Hepatic stellate cell (primary cell): Measurements from ENCODE around the gene IL1RL2.

ENCODE experiments used
- DNase-seq: peaks from one replicate; pipeline ENCODE4 v3.0.0; 2011; ENCODE audit warnings: low spot score

Gene IL1RL2

DNA sequence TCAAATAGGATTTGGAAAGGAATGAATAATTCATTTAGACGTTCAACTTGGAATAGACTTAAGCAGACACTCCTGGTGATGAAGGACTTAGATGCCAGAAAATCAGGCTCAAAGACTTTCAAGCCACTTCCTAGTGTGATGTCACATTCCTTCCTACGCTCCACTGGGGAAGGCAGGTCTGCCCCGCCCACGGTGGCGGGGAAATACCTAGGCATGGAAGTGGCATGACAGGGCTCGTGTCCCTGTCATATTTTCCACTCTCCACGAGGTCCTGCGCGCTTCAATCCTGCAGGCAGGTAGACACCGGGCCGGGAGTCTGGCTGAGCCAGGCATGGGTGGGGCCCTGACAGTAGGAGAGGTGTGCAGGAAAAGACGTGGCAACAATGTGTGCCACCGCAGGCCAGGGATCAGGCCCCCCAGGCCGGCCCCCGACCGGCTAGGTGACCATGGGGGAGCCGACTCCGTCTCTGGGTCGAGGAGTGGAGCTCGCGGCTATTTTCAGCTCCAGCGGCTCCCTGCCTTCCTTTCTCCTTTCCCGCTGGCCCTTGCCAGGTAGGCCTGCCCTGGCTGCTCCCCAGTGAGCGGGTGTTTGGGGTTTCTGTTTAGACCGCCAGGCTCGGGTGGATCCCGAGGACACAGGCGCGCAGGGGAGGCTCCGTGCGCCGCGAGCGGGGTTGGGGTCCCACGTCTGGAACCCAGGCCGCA, at the start of gene IL1RL2:
Gene IL1RL2 (plus strand): TSS at position 233 of the 705 bp plus-strand sequence. CDS start 845 bp downstream, outside the sequence.
- no peak for DNase-seq

DNA sequence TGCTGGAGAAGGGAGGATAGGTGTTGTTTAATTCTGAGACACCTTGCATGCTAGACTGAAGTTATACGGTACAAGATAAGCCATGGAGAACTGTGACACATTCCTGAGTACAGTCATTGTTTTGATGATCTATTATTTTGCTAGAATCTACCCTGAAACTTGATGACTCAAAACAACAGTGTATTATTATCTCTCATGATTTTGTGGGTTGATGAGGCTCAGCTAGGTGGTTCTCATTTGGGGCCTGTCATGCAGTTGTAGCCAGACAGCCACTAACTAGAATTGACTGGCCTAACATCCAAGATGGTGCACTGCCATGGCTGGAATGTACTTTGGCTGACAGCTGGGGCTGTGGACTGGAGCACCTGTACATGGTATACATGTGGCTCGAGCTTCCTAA, 49.7 kb upstream of the IL1RL2 start:
- DNase-seq: no peak

DNA sequence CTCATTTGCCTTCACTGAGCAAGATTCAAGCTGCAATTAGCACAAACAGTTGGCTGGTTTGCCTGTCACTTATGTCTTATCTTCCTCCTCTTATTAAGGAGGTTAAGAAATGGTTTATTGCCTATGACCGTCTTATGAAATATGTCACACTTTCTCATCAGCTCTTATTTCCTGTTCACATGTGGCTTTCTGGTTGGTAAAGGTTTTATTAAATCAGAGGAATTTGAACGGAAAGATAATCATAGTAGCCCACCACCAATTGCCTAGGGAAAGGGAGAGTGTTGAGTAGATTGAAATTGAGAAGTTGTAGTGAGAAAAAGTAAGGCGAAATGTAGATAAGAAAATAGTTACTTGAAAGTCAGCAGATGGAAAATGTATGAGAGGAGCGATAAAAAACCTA, 48.5 kb upstream of the IL1RL2 start:
- no peak for DNase-seq

DNA sequence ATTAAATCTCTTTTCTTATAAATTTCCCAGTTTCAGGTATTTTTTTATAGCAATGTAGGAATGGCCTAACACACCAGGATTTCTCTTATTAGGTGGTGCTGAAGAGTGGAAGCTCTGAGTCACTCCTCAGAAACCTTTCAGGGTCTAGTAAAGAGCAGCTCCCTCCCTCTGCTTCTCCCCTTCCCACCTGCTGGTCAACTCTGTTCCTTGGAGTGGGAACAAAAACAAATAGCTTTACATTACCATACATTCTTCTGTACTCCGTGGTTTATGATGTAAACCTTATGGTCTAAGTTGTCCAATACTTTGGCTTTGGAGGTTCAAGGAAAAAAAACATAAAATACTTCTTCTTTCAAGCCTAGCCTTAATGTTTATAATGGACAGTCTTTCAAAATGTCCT, 47.0 kb upstream of the IL1RL2 start:
- no peak for DNase-seq

DNA sequence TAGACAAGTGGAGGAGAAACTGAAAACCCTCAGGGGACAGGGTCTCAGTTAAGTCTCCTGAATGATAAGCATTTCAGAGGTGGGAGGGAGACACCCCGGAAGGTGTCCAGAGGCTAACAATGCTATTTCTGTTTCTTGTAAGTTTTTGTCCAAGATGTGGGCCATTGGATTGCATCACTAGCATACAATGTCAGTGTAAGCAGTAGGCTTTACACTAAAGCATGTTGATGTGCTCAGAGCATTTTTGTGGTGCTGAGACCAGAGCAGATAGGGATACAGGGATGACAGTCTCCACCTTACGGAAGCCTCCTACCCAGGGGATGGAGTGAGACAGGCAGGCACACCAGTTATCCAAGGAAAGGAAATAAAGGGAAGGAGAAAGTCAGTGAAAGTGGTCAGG, 46.4 kb upstream of the IL1RL2 start:
- no peak for DNase-seq

DNA sequence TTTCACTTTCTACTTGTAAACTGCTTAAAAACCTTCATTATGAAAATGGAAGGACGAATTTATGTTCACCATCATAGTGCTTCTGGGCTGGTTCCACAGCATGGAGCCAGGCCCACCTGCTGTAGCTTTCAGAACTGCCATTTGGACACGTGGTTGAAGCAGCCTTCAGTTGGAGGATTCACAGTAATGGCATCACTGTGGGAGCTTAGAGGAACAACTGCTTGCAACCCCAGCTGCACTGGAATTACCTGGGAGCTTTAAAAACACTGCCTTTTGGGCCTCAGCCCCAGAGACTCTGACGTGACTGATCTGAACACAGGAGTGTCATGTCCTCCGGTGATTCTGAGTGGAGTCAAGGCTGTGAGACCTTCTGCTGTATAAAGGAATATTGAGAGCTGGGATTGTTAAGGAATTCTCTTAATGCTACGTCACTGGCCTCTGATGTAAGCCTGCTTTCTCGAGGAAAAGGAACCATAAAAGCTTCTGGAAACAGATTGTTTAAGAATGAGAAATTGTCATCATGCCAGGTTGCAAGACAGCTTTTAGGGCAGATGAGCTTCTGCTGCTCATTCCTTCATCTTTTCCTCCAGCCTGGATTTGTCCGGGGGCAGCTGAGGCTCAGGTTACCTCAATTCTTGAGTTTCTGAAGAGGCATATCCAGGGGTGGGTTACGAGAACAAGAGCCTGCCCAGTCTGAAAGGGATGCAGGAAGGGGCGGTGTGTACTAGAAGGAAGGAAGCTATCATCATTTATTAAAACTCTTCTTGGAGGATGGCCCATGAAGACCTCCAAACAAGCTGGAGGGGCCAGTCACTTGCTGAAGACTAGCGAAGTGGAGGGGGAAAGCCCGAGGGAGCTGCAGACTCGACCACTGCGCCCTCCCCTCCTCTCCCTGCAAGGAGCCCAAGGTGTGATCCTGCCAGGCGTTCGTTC, 45.5 kb upstream of the IL1RL2 start:
- peak; percentile 50 for DNase-seq

DNA sequence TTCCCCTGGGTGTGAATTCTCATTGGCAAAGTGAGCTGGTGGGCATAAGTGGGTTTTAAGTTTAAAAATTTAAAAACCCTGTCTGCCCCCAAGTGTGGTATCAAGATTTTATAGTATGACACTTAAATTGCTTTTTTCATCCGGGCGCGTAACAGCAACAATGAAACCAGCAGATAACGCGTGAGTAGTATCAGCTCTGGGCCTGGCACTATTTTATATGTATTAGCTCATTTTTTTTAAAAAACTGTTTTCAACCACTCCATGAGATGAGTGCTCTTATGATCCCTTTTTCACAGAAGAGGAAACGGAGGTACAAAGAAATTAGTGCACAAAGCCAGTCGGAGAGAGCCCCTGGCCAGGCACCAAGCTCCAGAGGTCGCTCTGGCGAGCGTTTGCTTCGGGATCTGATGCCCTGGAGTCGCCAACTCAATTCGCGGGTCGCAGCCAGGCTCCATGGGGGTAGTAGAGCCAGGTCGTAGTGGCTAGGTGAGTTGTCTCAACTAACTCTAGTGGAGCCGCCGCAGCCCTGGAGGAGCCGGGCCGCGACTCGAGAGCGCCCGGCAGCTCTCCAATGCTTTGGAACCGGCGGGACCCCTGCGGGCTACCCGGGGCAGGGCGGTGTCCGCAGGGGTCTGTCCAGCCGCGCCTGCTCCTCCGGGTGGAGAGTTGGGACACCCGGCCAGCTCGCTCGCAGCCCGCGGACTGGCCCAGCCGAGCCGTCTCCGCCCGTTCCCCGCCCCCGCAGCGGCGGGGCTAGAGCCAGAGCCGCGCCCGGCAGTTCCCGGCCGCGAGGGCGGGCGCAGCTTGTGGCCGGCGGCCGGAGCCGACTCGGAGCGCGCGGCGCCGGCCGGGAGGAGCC, 44.6 kb upstream of the IL1RL2 start, which contains the start of gene IL1R1:
Gene IL1R1 (plus strand): TSS at position 777 of the 859 bp plus-strand sequence. CDS start 14,979 bp downstream, outside the sequence.
- DNase-seq: peak; percentile 77

DNA sequence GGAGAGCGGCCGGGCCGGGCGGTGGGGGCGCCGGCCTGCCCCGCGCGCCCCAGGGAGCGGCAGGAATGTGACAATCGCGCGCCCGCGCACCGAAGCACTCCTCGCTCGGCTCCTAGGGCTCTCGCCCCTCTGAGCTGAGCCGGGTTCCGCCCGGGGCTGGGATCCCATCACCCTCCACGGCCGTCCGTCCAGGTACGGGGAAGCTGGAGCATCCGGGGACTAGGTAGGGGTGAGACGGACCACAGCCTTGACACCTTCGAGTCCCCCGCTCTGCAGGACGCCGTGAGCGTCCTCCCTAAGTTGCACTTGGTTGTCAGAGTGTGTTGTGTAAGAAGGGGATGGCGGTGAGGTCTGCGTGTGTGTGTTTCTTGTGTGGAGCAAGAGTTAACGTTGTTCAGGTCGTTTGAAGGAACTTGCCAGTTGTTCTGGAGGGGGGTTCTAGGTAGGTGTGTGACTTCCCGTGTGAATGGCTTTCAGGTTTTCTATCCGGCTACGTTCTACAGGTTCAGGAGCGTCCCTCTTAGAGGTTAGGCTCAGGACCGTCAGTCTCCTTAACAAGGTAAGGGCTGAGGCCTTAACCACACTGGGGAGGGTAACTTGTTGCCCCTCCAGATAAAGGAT, 43.9 kb upstream of the IL1RL2 start:
- DNase-seq: no peak

DNA sequence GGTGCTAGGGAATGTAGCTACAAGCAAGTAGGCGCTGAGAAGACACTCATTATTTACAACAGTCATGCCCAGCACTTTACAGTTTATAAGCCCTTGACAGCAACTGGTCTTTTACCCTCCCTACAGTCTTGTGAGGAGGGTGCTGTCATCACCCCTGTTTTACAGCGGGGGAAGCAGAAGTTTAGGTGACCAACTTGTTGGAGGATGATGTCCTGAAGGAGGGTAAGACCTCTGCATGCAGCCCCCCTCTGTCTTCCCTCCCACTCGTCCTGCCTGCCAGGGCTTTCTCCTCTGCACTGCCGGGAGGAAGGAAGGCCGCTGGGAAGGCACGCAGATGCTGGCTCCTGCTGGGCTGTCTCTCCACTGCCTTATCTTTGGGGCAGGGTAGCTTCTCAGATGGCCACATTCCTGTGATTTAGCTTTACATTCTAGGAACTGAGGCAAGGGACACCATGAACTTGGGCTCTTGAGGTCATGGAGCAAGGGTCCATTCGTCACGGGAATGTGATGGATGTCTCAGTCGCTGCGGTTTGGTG, 43.3 kb upstream of the IL1RL2 start:
- peak; percentile 27 for DNase-seq

DNA sequence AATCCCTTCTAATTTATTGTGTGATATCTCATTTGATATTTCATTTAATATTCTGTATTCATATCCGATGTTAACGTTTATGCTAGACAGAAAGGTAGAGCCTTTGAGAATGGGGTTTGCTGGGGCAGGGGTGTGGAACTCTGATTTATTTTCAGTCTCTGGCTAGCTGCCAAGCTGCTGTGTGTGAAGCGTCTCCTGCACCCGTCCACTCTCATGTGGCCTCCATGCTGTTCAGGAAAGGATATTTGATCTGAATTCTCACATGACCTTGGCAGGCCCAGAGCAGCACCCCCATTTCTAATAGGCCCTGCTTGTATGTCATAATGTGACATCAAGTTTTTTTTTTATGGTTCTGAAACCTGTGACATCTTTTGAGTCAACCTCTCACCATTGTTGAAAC, 42.7 kb upstream of the IL1RL2 start:
- DNase-seq: no peak

DNA sequence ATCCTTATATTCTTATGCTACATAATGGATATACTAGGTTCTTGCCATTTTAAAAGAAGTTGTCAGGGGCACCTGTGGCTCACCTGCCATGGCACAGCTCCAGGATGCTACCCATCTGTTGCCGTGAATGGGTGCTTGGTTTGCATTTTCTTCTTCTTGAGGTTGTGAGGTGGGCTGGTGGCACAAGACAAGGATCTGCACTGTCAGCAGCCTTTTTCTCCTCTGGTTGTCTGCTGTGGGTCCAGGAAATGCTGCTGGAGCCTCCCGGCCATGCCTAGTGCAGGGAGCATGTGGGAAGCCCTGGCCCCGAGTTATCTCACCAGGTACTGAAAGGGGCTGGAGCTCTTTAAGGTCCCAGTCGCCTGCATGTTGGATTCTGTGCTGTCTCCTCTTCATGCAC, 41.7 kb upstream of the IL1RL2 start:
- DNase-seq: no peak

DNA sequence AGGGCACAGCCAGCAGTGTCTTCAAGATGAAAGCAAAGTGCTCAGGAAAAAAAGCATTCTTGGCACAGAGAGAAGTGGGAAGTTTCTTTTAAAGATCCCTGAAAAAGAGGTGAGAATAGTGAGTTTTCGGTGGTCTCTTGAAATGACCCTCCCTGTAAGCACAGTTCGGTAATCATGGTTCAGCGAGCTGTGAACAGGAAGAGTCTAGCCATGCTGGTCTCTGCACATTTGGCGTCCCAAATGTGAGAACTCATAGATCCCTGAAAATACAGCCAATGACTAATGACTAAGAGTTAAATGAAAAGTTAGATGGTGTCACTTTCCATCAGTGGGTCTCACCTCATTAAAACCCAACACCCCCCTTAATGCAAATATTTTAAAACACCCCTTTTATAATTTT, 40.9 kb upstream of the IL1RL2 start:
- DNase-seq: no peak

DNA sequence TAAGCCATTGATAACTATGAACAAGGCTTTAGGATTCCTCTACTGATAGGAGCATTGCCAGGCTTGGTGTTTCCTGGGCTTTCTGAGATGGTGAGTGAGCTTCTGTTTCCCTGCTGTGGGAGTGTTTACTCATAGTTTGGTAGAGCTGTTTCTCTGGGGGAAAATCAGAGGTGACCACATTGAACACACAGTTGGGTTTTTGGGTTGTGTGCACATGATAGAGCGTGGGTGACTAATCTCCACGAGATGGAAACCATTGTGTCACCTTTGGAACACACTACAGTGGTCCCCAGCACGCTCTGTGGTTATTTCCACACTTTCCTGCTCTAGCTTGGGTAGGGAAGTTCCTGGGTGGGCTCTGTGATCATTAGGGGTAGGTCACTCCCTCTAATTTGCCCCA, 38.9 kb upstream of the IL1RL2 start:
- no peak for DNase-seq

DNA sequence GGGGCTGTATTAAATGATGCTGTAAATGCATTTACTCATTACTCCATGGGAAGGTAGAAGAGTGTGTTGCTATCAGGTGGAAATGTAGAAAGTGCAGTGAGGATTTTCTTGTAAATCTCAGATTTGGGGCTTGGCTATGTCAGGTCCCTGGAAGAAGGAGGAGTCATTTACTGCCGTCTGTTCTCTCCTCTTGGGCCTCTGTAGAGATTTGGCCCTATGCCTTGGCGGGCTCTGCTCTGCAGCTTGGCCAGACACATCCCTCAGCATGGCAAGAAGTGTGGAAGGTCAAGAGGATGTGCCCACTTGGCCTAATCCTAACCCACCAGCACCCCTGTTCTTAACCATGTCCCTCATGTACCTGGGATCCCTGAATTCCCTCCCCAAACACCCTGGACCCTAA, 37.6 kb upstream of the IL1RL2 start:
- DNase-seq: no peak

DNA sequence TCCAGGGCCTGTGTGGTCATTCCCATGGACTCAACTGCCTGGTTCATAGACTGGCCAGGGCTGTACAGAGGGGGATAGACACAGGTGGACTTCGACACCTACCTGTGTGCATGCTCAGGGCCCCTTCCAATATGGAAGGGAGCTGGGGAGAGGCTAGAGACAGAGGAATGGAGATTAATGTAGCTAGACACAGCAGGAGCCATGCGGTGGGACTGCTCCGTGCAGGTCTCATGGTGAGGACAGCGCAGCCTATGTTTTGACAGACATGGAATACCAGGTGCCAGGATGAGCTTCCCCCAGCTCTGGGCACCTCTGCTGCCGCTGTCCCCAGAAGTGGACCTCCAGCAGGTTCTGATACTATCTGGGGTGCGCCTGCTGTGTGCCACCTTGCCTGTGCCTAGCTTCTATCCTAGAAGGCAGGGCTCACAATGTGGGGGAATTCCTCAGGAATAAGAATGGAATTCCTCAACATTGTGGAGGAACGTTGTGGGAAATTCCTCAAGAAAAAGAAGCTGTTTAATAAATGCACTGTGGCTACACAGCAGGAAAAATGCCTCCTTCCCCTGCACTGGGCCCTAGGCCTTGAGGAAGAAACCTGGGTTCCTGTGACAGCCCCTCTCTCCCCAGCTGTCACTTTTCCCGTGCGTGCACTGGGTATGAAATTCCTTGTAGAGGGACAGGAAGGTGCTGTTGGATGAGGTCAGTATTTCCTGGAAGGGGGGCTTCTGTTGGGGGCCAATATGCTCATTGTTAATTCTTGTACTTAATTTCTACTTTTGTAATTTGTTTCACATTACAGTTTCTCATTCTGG, 37.0 kb upstream of the IL1RL2 start:
- DNase-seq: no peak

DNA sequence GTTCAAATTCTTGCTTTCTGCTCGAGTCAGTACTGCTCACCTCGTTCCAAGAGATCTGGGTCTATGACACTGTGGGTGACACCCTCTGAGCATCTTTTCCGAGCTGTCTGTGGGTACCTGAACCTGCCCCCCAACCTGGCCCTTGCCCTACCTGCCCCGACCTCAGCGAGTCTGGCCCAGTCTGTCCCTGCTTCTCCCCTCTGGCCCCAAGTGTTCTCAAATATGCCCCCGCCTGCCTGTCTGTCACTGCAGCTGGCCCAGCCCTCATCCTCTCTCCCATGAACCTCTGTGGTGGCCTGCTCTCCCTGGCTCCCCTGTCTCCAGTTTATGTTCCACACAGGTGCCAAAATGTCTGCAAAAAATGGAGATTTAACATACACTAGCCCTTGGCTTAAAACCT, 32.5 kb upstream of the IL1RL2 start:
- no peak for DNase-seq

DNA sequence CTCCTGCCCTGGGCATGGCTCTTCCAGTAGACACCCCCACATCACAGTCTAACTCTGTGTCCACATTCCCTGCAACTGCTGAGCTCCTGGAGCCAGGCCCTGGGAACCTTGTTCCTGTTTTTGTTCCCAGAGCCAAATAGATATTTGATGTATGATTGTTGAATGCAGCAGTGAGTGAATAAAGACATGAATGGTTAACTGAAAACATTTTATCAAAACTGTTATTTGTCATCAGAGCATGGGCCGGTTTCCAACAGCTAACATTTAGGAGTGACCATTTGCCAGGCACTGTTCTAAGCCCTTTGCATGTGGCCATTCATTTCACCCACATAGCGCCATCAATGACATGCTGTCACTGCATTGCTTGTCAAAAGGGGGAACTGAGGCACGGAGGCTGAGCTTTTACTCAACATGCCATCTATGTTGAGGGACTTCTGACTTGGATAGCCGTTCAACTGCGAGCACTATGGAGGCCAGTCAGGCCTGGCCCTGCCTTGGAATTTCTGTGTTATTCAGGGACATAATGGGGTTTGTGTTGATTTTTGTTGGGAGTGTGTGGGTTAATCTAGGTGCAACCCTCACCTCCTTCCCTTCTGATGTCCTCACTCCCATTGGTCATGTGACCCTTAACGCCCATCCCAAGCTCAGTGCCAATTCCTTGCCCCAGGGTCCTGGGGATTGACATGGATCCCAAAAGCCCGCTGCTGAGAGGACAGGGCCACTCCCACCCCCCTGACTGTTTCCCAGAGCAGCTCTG, 31.7 kb upstream of the IL1RL2 start:
- no peak for DNase-seq

DNA sequence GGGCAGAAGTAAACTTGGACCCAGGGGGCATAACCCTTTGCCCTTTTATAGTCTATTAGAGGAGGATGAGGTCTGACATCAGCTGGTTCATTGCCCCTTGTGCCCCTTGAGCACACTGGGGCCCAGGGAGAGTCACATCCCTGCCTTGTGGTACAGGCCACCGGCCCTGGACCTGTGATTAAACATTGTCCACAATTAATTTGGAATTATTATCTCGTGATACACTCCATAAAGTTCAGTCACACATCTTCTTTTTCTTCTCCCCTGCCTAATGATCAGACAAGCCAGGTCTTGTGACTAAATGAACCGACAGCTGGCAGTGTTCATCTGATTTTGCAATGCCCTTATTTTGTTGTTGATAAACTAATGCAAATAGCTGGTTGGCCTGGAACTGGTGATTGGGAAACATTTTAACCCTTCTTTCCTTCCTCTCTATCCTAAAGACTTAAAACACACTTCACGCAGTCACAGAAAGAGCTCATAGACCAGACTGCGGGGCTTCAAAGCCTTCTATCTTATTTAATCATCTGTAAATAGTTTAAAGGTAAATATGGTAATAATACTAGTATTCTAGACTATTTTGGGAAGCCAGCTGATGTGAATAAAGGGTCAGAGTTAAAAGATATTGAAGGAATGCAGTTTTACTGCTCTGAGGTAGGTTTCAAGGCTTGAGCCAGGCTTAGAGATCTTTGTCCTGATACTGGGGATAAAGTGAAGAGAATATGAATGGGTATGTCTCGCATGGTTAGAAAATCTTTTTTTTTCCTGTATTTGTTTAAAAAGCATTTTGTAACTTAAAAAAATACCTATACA, 30.9 kb upstream of the IL1RL2 start:
- no peak for DNase-seq
